HepG2 (cell line): ENCODE results near the gene ZBTB26. TPM values are rescaled to one million over a fixed set of nuclear protein-coding genes. Genes with fewer than 3 reads are reported as not detected.

Experiments used
- ASH2L ChIP-seq: fragments of 300-600, 200-600 bp; sonication (generic); IDR thresholded peaks from 2 replicates; pipeline ENCODE4 v1.7.0; 2017; ENCODE audit warnings: low read depth, mild to moderate bottlenecking, moderate library complexity, mixed read lengths, low read length; ENCODE audit not compliant: insufficient read length
- MAFF ChIP-seq: IDR thresholded peaks from 2 replicates; pipeline ENCODE4 v1.6.1; 2011; ENCODE audit warnings: low read depth, low read length, improper control_type of control experiment
- MAFG ChIP-seq: sonication (generic); formaldehyde crosslinking; IDR thresholded peaks from 2 replicates; pipeline ENCODE4 v1.5.1; 2020; ENCODE audit warnings: mild to moderate bottlenecking, missing genetic modification reagents
- MATR3 ChIP-seq: sonication (generic); formaldehyde crosslinking; IDR thresholded peaks from 2 replicates; pipeline ENCODE4 v1.4.0; 2020; ENCODE audit warnings: missing genetic modification reagents
- MEIS1 ChIP-seq: sonication (generic); formaldehyde crosslinking; IDR thresholded peaks from 2 replicates; pipeline ENCODE4 v1.9.0; 2021; ENCODE audit warnings: mild to moderate bottlenecking, missing genetic modification reagents, moderate library complexity, borderline replicate concordance
- RBAK ChIP-seq: sonication (generic); formaldehyde crosslinking; IDR thresholded peaks from 2 replicates; pipeline ENCODE4 v1.5.1; 2020; ENCODE audit warnings: mild to moderate bottlenecking, missing genetic modification reagents
- RNF2 ChIP-seq: fragments of 450-650 bp; conservative IDR thresholded peaks from 2 replicates; pipeline ENCODE4 v1.6.1; 2016; ENCODE audit warnings: low read depth
- SIN3B ChIP-seq: fragments of 150-350 bp; IDR thresholded peaks from 2 replicates; pipeline ENCODE4 v1.6.1; 2014; ENCODE audit warnings: low read length
- ZC3H13 ChIP-seq: sonication (generic); formaldehyde crosslinking; IDR thresholded peaks from 2 replicates; pipeline ENCODE4 v1.8.1; 2023; ENCODE audit warnings: mild to moderate bottlenecking, missing genetic modification reagents, moderate library complexity
- ZMYM2 ChIP-seq: sonication (generic); formaldehyde crosslinking; IDR thresholded peaks from 2 replicates; pipeline ENCODE4 v1.8.0; 2022; ENCODE audit warnings: mild to moderate bottlenecking, missing genetic modification reagents
- ZNF672 ChIP-seq: sonication (generic); formaldehyde crosslinking; IDR thresholded peaks from 2 replicates; pipeline ENCODE4 v1.8.1; 2022; ENCODE audit warnings: missing genetic modification reagents
- ZSCAN25 ChIP-seq: sonication (generic); formaldehyde crosslinking; IDR thresholded peaks from 2 replicates; pipeline ENCODE4 v1.8.0; 2022; ENCODE audit warnings: mild to moderate bottlenecking, missing genetic modification reagents
- polyA plus RNA-seq, 8 experiments: library from polyadenylated mRNA; depleted of rRNA in 3 of 8; stranded (reverse) in 7 of 8; unstranded in 1 of 8; fragments of >200 nt; fragmentation: Illumina TruSeq in 4 of 8; extraction: Trizol in 4 of 8; gene quantifications; 2 replicates each; pipeline versions ENCODE4 v1.2.1 to v1.2.3, GENCODE V29; 2011 to 2016; ENCODE audit warnings: low read depth in 4 of 8, missing spikeins in 1 of 8, mixed read lengths in 1 of 8; ENCODE audit not compliant: insufficient read depth in 1 of 8
- total RNA-seq, 5 experiments: library from RNA; depleted of rRNA; stranded (reverse); fragments of >200 nt; fragmentation: Illumina TruSeq; extraction: Trizol; gene quantifications; 2 replicates each; pipeline ENCODE4 v1.2.3, GENCODE V29; 2016; ENCODE audit warnings: low read depth in 1 of 5
- TF ChIP-seq, protein P1 (sequence below): sonication (generic); formaldehyde crosslinking; IDR thresholded peaks from 2 replicates; pipeline ENCODE4 v1.5.1; 2020; ENCODE audit warnings: mild to moderate bottlenecking, missing genetic modification reagents, borderline replicate concordance
- TF ChIP-seq, protein P2 (sequence below): sonication (generic); formaldehyde crosslinking; IDR thresholded peaks from 2 replicates; pipeline ENCODE4 v1.5.0; 2020; ENCODE audit warnings: missing genetic modification reagents
- TF ChIP-seq, protein P3 (sequence below), 2 experiments: sonication (generic) in 1 of 2; formaldehyde crosslinking in 1 of 2; IDR thresholded peaks; 2 replicates each; pipeline versions ENCODE4 v1.4.0 to v1.6.1; 2018 to 2020; ENCODE audit warnings: missing genetic modification reagents in 2 of 2, borderline replicate concordance in 1 of 2, low read depth in 1 of 2, mild to moderate bottlenecking in 1 of 2, missing biosample characterization in 1 of 2
- TF ChIP-seq, protein P4 (sequence below): sonication (generic); formaldehyde crosslinking; IDR thresholded peaks from 2 replicates; pipeline ENCODE4 v1.4.0; 2020; ENCODE audit warnings: missing genetic modification reagents

ZBTB26 gene
- total and polyA plus RNA-seq, 2 of the 13 experiments (the other 11 are each of a cell fraction or from before 2014, with no cell fraction given), result 4.5 to 8.6 TPM

DNA sequence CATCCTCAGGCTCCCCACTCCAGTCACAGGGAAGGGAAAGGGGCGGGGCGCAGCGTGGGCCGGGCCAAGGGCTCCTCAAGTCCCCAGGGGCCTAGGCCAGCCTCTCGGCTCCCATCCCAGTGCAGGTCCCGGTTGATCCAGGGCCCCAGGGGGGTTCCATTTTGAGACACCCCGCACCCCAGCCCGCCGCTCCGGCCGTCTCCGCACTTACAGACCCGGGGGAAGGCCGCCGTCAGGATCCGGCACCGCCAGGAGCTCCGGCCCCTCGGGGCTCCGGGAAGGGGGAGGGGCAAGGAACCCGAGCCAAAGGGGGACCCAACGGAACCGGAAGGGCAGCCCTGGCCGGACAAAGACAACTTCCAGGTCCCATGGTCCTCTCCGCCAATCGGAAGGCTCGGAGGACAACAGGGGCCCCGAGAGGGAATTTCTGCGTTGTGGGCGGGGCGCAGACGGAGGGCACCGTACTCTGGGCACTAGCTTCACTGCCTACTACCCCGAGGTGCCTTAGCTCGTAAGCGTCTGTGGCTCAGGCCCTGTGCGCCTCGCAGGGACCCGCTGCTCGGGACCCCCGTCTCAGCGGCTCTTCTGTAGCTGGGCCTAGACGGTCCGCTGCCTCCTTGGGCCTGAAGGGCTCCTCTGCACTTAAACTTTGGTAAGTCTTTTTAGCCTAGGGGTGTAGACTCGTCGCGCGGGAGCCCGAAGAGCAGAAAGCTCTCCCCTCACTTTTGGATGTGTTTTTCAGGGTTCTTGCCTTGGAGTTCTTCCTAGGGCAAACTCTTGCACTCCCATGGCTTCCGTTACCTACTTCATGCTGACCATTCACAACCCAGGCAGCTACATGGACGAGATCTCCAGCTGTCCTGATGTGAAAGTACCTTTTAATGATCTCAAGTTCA lies at the start of gene ZBTB26 (continued):
- TF ChIP-seq, protein P1, sequence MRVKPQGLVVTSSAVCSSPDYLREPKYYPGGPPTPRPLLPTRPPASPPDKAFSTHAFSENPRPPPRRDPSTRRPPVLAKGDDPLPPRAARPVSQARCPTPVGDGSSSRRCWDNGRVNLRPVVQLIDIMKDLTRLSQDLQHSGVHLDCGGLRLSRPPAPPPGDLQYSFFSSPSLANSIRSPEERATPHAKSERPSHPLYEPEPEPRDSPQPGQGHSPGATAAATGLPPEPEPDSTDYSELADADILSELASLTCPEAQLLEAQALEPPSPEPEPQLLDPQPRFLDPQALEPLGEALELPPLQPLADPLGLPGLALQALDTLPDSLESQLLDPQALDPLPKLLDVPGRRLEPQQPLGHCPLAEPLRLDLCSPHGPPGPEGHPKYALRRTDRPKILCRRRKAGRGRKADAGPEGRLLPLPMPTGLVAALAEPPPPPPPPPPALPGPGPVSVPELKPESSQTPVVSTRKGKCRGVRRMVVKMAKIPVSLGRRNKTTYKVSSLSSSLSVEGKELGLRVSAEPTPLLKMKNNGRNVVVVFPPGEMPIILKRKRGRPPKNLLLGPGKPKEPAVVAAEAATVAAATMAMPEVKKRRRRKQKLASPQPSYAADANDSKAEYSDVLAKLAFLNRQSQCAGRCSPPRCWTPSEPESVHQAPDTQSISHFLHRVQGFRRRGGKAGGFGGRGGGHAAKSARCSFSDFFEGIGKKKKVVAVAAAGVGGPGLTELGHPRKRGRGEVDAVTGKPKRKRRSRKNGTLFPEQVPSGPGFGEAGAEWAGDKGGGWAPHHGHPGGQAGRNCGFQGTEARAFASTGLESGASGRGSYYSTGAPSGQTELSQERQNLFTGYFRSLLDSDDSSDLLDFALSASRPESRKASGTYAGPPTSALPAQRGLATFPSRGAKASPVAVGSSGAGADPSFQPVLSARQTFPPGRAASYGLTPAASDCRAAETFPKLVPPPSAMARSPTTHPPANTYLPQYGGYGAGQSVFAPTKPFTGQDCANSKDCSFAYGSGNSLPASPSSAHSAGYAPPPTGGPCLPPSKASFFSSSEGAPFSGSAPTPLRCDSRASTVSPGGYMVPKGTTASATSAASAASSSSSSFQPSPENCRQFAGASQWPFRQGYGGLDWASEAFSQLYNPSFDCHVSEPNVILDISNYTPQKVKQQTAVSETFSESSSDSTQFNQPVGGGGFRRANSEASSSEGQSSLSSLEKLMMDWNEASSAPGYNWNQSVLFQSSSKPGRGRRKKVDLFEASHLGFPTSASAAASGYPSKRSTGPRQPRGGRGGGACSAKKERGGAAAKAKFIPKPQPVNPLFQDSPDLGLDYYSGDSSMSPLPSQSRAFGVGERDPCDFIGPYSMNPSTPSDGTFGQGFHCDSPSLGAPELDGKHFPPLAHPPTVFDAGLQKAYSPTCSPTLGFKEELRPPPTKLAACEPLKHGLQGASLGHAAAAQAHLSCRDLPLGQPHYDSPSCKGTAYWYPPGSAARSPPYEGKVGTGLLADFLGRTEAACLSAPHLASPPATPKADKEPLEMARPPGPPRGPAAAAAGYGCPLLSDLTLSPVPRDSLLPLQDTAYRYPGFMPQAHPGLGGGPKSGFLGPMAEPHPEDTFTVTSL (CRISPR knock-in tag), result no peak
- TF ChIP-seq MAFG (CRISPR knock-in tag) (no peak), MAFF (no peak), ZMYM2 (CRISPR knock-in tag) (no peak), MEIS1 (CRISPR knock-in tag) (0 out of 2 replicates have a peak, but pooled peaks have one; percentile 59), MATR3 (CRISPR knock-in tag) (no peak), ZC3H13 (no peak), RBAK (CRISPR knock-in tag) (peak; percentile 42; the same call in 1 of the 2 replicates), ZNF672 (CRISPR knock-in tag) (no peak), ASH2L (peak; percentile 98), ZSCAN25 (no peak), SIN3B (no peak; the same call in 1 of the 2 replicates), RNF2 (no peak)
- TF ChIP-seq, protein P2, sequence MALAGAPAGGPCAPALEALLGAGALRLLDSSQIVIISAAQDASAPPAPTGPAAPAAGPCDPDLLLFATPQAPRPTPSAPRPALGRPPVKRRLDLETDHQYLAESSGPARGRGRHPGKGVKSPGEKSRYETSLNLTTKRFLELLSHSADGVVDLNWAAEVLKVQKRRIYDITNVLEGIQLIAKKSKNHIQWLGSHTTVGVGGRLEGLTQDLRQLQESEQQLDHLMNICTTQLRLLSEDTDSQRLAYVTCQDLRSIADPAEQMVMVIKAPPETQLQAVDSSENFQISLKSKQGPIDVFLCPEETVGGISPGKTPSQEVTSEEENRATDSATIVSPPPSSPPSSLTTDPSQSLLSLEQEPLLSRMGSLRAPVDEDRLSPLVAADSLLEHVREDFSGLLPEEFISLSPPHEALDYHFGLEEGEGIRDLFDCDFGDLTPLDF (CRISPR knock-in tag), result no peak
- TF ChIP-seq, protein P3, sequence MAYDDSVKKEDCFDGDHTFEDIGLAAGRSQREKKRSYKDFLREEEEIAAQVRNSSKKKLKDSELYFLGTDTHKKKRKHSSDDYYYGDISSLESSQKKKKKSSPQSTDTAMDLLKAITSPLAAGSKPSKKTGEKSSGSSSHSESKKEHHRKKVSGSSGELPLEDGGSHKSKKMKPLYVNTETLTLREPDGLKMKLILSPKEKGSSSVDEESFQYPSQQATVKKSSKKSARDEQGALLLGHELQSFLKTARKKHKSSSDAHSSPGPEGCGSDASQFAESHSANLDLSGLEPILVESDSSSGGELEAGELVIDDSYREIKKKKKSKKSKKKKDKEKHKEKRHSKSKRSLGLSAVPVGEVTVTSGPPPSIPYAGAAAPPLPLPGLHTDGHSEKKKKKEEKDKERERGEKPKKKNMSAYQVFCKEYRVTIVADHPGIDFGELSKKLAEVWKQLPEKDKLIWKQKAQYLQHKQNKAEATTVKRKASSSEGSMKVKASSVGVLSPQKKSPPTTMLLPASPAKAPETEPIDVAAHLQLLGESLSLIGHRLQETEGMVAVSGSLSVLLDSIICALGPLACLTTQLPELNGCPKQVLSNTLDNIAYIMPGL (CRISPR knock-in tag; IDR thresholded peaks at IDR 0.05; ENCODE audit: borderline replicate concordance in 1 of 2, low read depth in 1 of 2), result peak; percentile 66 to 72; a peak in 3 of 4 replicates
- TF ChIP-seq, protein P4, sequence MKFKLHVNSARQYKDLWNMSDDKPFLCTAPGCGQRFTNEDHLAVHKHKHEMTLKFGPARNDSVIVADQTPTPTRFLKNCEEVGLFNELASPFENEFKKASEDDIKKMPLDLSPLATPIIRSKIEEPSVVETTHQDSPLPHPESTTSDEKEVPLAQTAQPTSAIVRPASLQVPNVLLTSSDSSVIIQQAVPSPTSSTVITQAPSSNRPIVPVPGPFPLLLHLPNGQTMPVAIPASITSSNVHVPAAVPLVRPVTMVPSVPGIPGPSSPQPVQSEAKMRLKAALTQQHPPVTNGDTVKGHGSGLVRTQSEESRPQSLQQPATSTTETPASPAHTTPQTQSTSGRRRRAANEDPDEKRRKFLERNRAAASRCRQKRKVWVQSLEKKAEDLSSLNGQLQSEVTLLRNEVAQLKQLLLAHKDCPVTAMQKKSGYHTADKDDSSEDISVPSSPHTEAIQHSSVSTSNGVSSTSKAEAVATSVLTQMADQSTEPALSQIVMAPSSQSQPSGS (CRISPR knock-in tag), result peak; percentile 40; the same call in 1 of the 2 replicates
